K562 (cell line): Measurements from ENCODE around the gene BAMBI. TPM values are rescaled to one million over a fixed set of nuclear protein-coding genes. Genes with fewer than 3 reads are reported as not detected.
A peak's percentile ranks its signal among the peaks of the same experiment; 100 is the strongest.

ENCODE experiments used
- ARID1B ChIP-seq: fragments of 450-650 bp; IDR thresholded peaks from 2 replicates; pipeline ENCODE4 v1.6.1; 2016; ENCODE audit warnings: antibody characterized with exemption, mild to moderate bottlenecking, inconsistent platforms
- ARID4B ChIP-seq: sonication (generic); formaldehyde crosslinking; IDR thresholded peaks from 2 replicates; pipeline ENCODE4 v1.8.0; 2022; ENCODE audit warnings: mild to moderate bottlenecking, missing genetic modification reagents
- CBFA2T2 ChIP-seq: fragments of 450-650 bp; conservative IDR thresholded peaks from 2 replicates; pipeline ENCODE4 v1.6.1; 2017; ENCODE audit warnings: mild to moderate bottlenecking
- CBX5 ChIP-seq: IDR thresholded peaks from 2 replicates; pipeline ENCODE4 v1.6.1; 2014; ENCODE audit warnings: low read depth, borderline replicate concordance
- CREB5 ChIP-seq: fragments of 250-450 bp; sonication (Bioruptor Pico); IDR thresholded peaks from 2 replicates; pipeline ENCODE4 v1.5.0; 2020; ENCODE audit warnings: mild to moderate bottlenecking
- E2F4 ChIP-seq: sonication (generic); formaldehyde crosslinking; IDR thresholded peaks from 2 replicates; pipeline ENCODE4 v1.8.0; 2022; ENCODE audit warnings: mild to moderate bottlenecking, low read depth, missing genetic modification reagents
- ETV1 ChIP-seq: fragments of 450-650 bp; conservative IDR thresholded peaks from 2 replicates; pipeline ENCODE4 v1.6.1; 2016; ENCODE audit warnings: missing genetic modification characterization, control low read depth, low read depth, missing compliant biosample characterization
- FOXK1 ChIP-seq: sonication (generic); formaldehyde crosslinking; IDR thresholded peaks from 2 replicates; pipeline ENCODE4 v1.8.0; 2022; ENCODE audit warnings: missing genetic modification reagents, mild to moderate bottlenecking, borderline replicate concordance
- GABPA ChIP-seq: fragments of 200-800 bp; sonication (Bioruptor generic); conservative IDR thresholded peaks from 2 replicates; pipeline ENCODE4 v1.6.1; 2016; ENCODE audit warnings: low read depth, missing genetic modification characterization, missing compliant biosample characterization
- MAFK ChIP-seq: IDR thresholded peaks from 2 replicates; pipeline ENCODE4 v1.6.1; 2011; ENCODE audit warnings: low read length, improper control_type of control experiment
- MCM3 ChIP-seq: fragments of 450-650 bp; IDR thresholded peaks from 2 replicates; pipeline ENCODE4 v1.6.1; 2016
- SRF ChIP-seq, 2 experiments: fragments of 250-450, 450-650 bp in 1 of 2; sonication (Bioruptor Pico) in 1 of 2; sonication (generic) in 1 of 2; formaldehyde crosslinking; IDR thresholded peaks; 2 replicates each; pipeline versions ENCODE4 v1.5.0 to v1.5.1; 2020 to 2022; ENCODE audit warnings: mild to moderate bottlenecking in 1 of 2, missing genetic modification reagents in 1 of 2
- THRA ChIP-seq: fragments of 450-650 bp; IDR thresholded peaks from 2 replicates; pipeline ENCODE4 v1.6.1; 2017; ENCODE audit warnings: mild to moderate bottlenecking, moderate library complexity
- ZNF174 ChIP-seq: fragments of 250-450 bp; sonication (Bioruptor Pico); IDR thresholded peaks from 2 replicates; pipeline ENCODE4 v1.4.0; 2020; ENCODE audit warnings: mild to moderate bottlenecking
- ZNF445 ChIP-seq: fragments of 250-450 bp; sonication (Bioruptor Pico); IDR thresholded peaks from 2 replicates; pipeline ENCODE4 v1.4.0; 2020; ENCODE audit warnings: low read depth, mild to moderate bottlenecking, moderate library complexity
- ZNF586 ChIP-seq: fragments of 450-650 bp; formaldehyde crosslinking; conservative IDR thresholded peaks from 2 replicates; pipeline ENCODE4 v1.4.0; 2020; ENCODE audit warnings: mild to moderate bottlenecking, moderate library complexity
- polyA plus RNA-seq, 8 experiments: library from polyadenylated mRNA; depleted of rRNA in 4 of 8; stranded (reverse) in 5 of 8; unstranded in 3 of 8; fragments of >200 nt; fragmentation: Nextera tagmentation in 2 of 8; fragmentation: Illumina TruSeq in 1 of 8; extraction: Ambion mirVana in 2 of 8; extraction: Trizol in 1 of 8; gene quantifications; 2 replicates each; pipeline versions ENCODE4 v1.2.1 to v1.2.3, GENCODE V29; 2011 to 2014; ENCODE audit warnings: inconsistent platforms in 1 of 8, missing spikeins in 1 of 8
- total RNA-seq, 7 experiments: library from RNA; depleted of rRNA in 6 of 7; stranded (reverse); fragments of >200 nt in 6 of 7; fragmentation: Illumina TruSeq in 2 of 7; extraction: Trizol in 2 of 7; gene quantifications; 2 replicates each; pipeline versions ENCODE4 v1.2.1 to v1.2.3, GENCODE V29; 2011 to 2021; ENCODE audit warnings: low replicate concordance in 1 of 7

BAMBI gene
- total and polyA plus RNA-seq, 9 of the 15 experiments (the other 6 are each of a cell fraction or from before 2014, with no cell fraction given) = 2.0 to 21.8 (median 13.5) TPM

- no peak for TF ChIP-seq ETV1 (tag)
- TF ChIP-seq CBX5 = no peak
- TF ChIP-seq ZNF586 (CRISPR knock-in tag) = no peak
- no peak for TF ChIP-seq ZNF174 (CRISPR knock-in tag)
- peak; percentile 29 for TF ChIP-seq ARID4B (CRISPR knock-in tag)
- no peak for TF ChIP-seq E2F4 (CRISPR knock-in tag)
- no peak for TF ChIP-seq SRF (CRISPR knock-in tag; IDR thresholded peaks at IDR 0.05)
- no peak for TF ChIP-seq GABPA
- TF ChIP-seq MCM3 = no peak
- no peak for TF ChIP-seq CBFA2T2
- no peak for TF ChIP-seq CREB5 (CRISPR knock-in tag)
- TF ChIP-seq ARID1B = no peak
- TF ChIP-seq MAFK = no peak
- no peak for TF ChIP-seq FOXK1 (CRISPR knock-in tag)
- no peak for TF ChIP-seq ZNF445
- no peak for TF ChIP-seq THRA
Observed at GRCh38 chr10:28676968-28677887, at the start of gene BAMBI (continued).
